Fibroblast of the aortic adventitia (primary cell): Measurements from ENCODE around the gene RASSF4. TPM values are rescaled to one million over a fixed set of nuclear protein-coding genes. Genes with fewer than 3 reads are reported as not detected.

Source experiments
- DNase-seq: peaks from one replicate; pipeline ENCODE4 v3.0.0-alpha.2; 2010; ENCODE audit warnings: low read depth
- H3K4me3 ChIP-seq: 2 replicates; pipeline ENCODE4 v1.5.1; 2011; ENCODE audit warnings: low read depth, mild to moderate bottlenecking, control low read depth, low read length, moderate library complexity
- CTCF ChIP-seq: IDR thresholded peaks from 2 replicates; pipeline ENCODE4 v1.5.1; 2011; ENCODE audit warnings: mild to moderate bottlenecking, low read length, control low read depth, inconsistent platforms; ENCODE audit not compliant: insufficient read depth
- total RNA-seq: library from RNA; depleted of rRNA; stranded (reverse); fragments of >200 nt; gene quantifications from 2 replicates; pipeline ENCODE4 v1.2.3, GENCODE V29; 2012; ENCODE audit warnings: low replicate concordance

Gene RASSF4, protein sequence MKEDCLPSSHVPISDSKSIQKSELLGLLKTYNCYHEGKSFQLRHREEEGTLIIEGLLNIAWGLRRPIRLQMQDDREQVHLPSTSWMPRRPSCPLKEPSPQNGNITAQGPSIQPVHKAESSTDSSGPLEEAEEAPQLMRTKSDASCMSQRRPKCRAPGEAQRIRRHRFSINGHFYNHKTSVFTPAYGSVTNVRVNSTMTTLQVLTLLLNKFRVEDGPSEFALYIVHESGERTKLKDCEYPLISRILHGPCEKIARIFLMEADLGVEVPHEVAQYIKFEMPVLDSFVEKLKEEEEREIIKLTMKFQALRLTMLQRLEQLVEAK
- 1.9 and 3.8 TPM in 2 replicates for total RNA-seq

GRCh38 chr10:44959247-44960087, at the start of gene RASSF4:
RASSF4 (plus strand) TSS chr10:44959802; CDS start chr10:44970203, 10,401 bp downstream.
- H3K4me3 ChIP-seq, result peak within 1 kb of the TSS; percentile 81
- DNase-seq, result peak; percentile 83
- peak; percentile 6 for TF ChIP-seq CTCF

DNA sequence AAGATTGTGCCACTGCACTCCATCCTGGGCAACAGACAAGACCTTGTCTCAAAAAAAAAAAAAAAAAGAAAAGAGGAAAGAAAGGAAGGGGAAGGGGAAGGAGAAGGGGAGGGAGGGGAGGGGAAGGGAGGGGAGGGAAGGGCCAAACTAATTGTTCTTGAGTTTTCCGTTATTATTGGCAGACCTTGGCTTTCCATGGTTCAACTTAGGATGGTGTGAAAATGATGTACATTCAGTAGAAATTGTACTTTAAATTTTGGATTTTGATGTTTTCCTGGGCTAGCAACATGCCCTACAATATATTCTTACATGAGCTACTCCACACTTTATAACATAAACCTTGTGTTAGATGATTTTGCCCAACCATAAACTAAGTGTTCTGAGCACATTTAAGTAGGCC, 49.7 kb upstream of the RASSF4 start:
- TF ChIP-seq CTCF, result no peak
- no peak for DNase-seq
- no peak overlapping the region for H3K4me3 ChIP-seq

DNA sequence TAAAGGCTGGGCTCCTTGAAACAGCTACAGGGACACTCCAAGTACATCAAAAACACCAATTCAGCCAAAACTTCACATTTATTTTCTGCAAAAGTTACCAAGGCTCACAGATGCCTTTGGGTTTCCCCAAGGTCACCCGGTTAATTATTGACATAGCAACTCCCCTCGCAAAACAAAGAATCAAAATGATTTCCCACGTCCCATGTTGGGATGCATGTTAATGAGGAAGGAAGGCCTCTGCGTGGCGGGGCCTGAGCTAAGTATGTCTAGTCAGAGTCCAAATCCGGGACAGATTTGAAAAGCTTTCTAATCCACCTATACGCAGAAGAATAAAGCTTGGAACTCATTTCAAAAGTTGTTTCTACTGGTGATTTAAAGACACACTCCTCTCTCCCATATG, 49.0 kb upstream of the RASSF4 start:
- no peak for DNase-seq
- H3K4me3 ChIP-seq, result no peak overlapping the region
- TF ChIP-seq CTCF, result no peak

DNA sequence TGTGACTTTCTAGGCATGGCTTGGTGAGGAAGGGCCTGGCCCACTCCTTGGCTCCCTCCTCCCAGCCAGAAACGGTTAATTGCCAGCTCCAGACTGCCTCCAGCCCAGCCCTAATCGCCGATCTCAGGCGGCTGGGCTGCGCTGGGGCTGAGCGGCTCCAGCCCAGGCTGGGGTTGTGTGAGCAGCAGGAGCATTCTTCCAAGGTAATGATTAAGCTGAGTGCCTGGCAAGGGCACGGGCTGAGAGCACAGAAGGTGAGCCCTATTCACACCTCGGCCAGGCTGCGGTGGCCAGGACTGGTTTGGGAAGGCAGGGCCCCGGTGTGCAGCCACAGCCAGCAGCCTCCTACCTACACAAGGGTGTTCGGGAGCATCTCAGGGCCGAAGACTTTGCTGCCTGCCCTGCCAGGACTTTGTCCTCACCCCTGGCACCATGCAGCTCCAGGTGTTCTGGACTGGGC, 48.5 kb upstream of the RASSF4 start, which contains the start of gene TMEM72:
Gene TMEM72, plus strand, starts transcription at position 257 of the 460 bp plus-strand sequence. Its CDS starts 176 bp downstream, at position 433.
- no peak for DNase-seq
- no peak for TF ChIP-seq CTCF

GRCh38 chr10:44911951-44912350, 47.7 kb upstream of the RASSF4 start:
- no peak for TF ChIP-seq CTCF
- no peak overlapping the region for H3K4me3 ChIP-seq
- no peak for DNase-seq

More for the DNA sequence above, 48.5 kb upstream of the RASSF4 start, which contains the start of gene TMEM72:
- H3K4me3 ChIP-seq, result no peak within 1 kb of the TSS

- no peak for TF ChIP-seq CTCF
- no peak for DNase-seq
Observed at GRCh38 chr10:44913350-44914081, 46.1 kb upstream of the RASSF4 start.

More at GRCh38 chr10:44913350-44914081, 46.1 kb upstream of the RASSF4 start:
- no peak overlapping the region for H3K4me3 ChIP-seq
